Loucy (cell line): Measurements from ENCODE around the gene ADAM22.

Experiments
- H2AFZ ChIP-seq: fragments of 200-600 bp; sonication (generic); 2 replicates; pipeline ENCODE4 v1.6.0; 2016; ENCODE audit warnings: antibody characterized with exemption, mild to moderate bottlenecking, low read length, moderate library complexity
- H3F3A ChIP-seq: fragments of 200-600 bp; 2 replicates; pipeline ENCODE4 v1.6.0; 2016; ENCODE audit warnings: antibody characterized with exemption, low read depth, mild to moderate bottlenecking
- H3K27me3 ChIP-seq: fragments of 200-600 bp; sonication (generic); 2 replicates; pipeline ENCODE4 v1.6.1; 2014; ENCODE audit warnings: low read length, mild to moderate bottlenecking; ENCODE audit not compliant: insufficient read depth, poor library complexity, severe bottlenecking
- H3K36me3 ChIP-seq: fragments of 200-600 bp; sonication (generic); 2 replicates; pipeline ENCODE4 v1.6.1; 2016; ENCODE audit warnings: low read length; ENCODE audit not compliant: insufficient read depth
- H3K4me1 ChIP-seq: fragments of 200-600 bp; sonication (generic); 2 replicates; pipeline ENCODE4 v1.5.1; 2014; ENCODE audit warnings: low read length, mild to moderate bottlenecking; ENCODE audit not compliant: insufficient read depth, poor library complexity, severe bottlenecking
- H3K4me2 ChIP-seq: fragments of 200-600 bp; sonication (generic); 2 replicates; pipeline ENCODE4 v1.6.0; 2014; ENCODE audit warnings: antibody characterized with exemption, low read length, low read depth, mild to moderate bottlenecking; ENCODE audit not compliant: poor library complexity, severe bottlenecking
- H3K4me3 ChIP-seq: fragments of 200-600 bp; sonication (generic); 2 replicates; pipeline ENCODE4 v1.5.1; 2014; ENCODE audit warnings: low read length, mild to moderate bottlenecking, mixed read lengths; ENCODE audit not compliant: poor library complexity, severe bottlenecking
- H3K79me2 ChIP-seq: fragments of 200-600 bp; sonication (generic); 2 replicates; pipeline ENCODE4 v1.6.1; 2014; ENCODE audit warnings: low read length; ENCODE audit not compliant: insufficient read depth
- H3K9ac ChIP-seq: fragments of 200-600 bp; sonication (generic); 2 replicates; pipeline ENCODE4 v1.6.0; 2014; ENCODE audit warnings: mild to moderate bottlenecking, low read depth, low read length, moderate library complexity; ENCODE audit not compliant: poor library complexity, severe bottlenecking
- H3K9me2 ChIP-seq: fragments of 200-600 bp; sonication (generic); replicated peaks from 2 replicates; pipeline ENCODE4 v1.6.1; 2016; ENCODE audit warnings: low read depth, low read length, mixed read lengths
- H3K9me3 ChIP-seq: fragments of 200-600 bp; sonication (generic); 2 replicates; pipeline ENCODE4 v1.6.1; 2014; ENCODE audit warnings: mild to moderate bottlenecking, antibody characterized with exemption, low read length, low read depth; ENCODE audit not compliant: insufficient read depth
- H4K20me1 ChIP-seq: fragments of 200-600 bp; sonication (generic); 2 replicates; pipeline ENCODE4 v1.6.0; 2014; ENCODE audit warnings: antibody characterized with exemption, low read length, mild to moderate bottlenecking; ENCODE audit not compliant: insufficient read depth, poor library complexity, severe bottlenecking
- EZH2phosphoT487 ChIP-seq: fragments of 200-600 bp; IDR thresholded peaks from 2 replicates; pipeline ENCODE4 v1.6.1; 2018; ENCODE audit warnings: antibody characterized with exemption, mild to moderate bottlenecking, moderate library complexity, borderline replicate concordance
- TF ChIP-seq, protein P1 (sequence below): fragments of 200-600 bp; sonication (generic); conservative IDR thresholded peaks from 2 replicates; pipeline ENCODE4 v1.5.1; 2014; ENCODE audit warnings: mild to moderate bottlenecking, antibody characterized with exemption, low read length

Gene ADAM22

GRCh38 chr7:88101769-88102168 is 167.7 kb downstream of the ADAM22 start:
- H3K4me1 ChIP-seq, result peaks cover 15% of the 10 kb centered on the region
- H3K79me2 ChIP-seq, result no peaks in the 10 kb centered on the region
- no peaks in the 10 kb centered on the region for H3K9me3 ChIP-seq
- H3K4me2 ChIP-seq, result no peak overlapping the region
- TF ChIP-seq EZH2phosphoT487, result no peak
- TF ChIP-seq, protein P1, sequence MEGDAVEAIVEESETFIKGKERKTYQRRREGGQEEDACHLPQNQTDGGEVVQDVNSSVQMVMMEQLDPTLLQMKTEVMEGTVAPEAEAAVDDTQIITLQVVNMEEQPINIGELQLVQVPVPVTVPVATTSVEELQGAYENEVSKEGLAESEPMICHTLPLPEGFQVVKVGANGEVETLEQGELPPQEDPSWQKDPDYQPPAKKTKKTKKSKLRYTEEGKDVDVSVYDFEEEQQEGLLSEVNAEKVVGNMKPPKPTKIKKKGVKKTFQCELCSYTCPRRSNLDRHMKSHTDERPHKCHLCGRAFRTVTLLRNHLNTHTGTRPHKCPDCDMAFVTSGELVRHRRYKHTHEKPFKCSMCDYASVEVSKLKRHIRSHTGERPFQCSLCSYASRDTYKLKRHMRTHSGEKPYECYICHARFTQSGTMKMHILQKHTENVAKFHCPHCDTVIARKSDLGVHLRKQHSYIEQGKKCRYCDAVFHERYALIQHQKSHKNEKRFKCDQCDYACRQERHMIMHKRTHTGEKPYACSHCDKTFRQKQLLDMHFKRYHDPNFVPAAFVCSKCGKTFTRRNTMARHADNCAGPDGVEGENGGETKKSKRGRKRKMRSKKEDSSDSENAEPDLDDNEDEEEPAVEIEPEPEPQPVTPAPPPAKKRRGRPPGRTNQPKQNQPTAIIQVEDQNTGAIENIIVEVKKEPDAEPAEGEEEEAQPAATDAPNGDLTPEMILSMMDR, result no peak
- no peaks in the 10 kb centered on the region for H3K27me3 ChIP-seq
- no peaks in the 10 kb centered on the region for H3F3A ChIP-seq
- H4K20me1 ChIP-seq, result no peaks in the 10 kb centered on the region
- H3K36me3 ChIP-seq, result no peaks in the 10 kb centered on the region
- H3K4me3 ChIP-seq, result no peak overlapping the region
- no peak overlapping the region for H3K9ac ChIP-seq
- no peak overlapping the region for H2AFZ ChIP-seq
- H3K9me2 ChIP-seq, result no peaks in the 10 kb centered on the region

GRCh38 chr7:88102675-88103074 is 168.6 kb downstream of the ADAM22 start:
- Histone ChIP-seq H3K4me3 (no peak overlapping the region), H4K20me1 (no peaks in the 10 kb centered on the region), H3K4me1 (peaks cover 15% of the 10 kb centered on the region), H3F3A (no peaks in the 10 kb centered on the region), H3K36me3 (no peaks in the 10 kb centered on the region), H3K27me3 (no peaks in the 10 kb centered on the region), H3K79me2 (no peaks in the 10 kb centered on the region), H3K9me3 (no peaks in the 10 kb centered on the region), H3K4me2 (no peak overlapping the region), H3K9ac (no peak overlapping the region), H3K9me2 (no peaks in the 10 kb centered on the region), H2AFZ (no peak overlapping the region)
- TF ChIP-seq EZH2phosphoT487, result no peak
- TF ChIP-seq, protein P1, result no peak

GRCh38 chr7:88104732-88105131 is 170.7 kb downstream of the ADAM22 start:
- Histone ChIP-seq H3K9ac (no peak overlapping the region), H3K27me3 (no peaks in the 10 kb centered on the region), H3F3A (no peaks in the 10 kb centered on the region), H3K4me2 (no peak overlapping the region), H3K4me1 (peaks cover 15% of the 10 kb centered on the region), H4K20me1 (no peaks in the 10 kb centered on the region), H2AFZ (no peak overlapping the region), H3K9me3 (no peaks in the 10 kb centered on the region), H3K36me3 (no peaks in the 10 kb centered on the region; the same call in 1 of the 2 replicates), H3K4me3 (no peak overlapping the region), H3K9me2 (no peaks in the 10 kb centered on the region), H3K79me2 (no peaks in the 10 kb centered on the region)
- no peak for TF ChIP-seq EZH2phosphoT487
- TF ChIP-seq, protein P1, result no peak
